Right lobe of liver (tissue), 6 donors: ENCODE measurements around the gene NOD1. TPM values are rescaled to one million over a fixed set of nuclear protein-coding genes. Genes with fewer than 3 reads are reported as not detected.
"Not testable (repeated sequence)": the region's sequence is repeated elsewhere in the genome, so short reads cannot be mapped to it uniquely, and the experiment has no call there.

Experiments
- ATAC-seq, 4 donors: fragments of 200-7000 bp; cut with Tn5 transposase; one replicate each; pipeline ENCODE4 v1.9.1; 2020; ENCODE audit warnings: mild to moderate bottlenecking in 4 of 4, moderate library complexity in 4 of 4
- DNase-seq, 3 donors: peaks; one replicate each; pipeline ENCODE4 v3.0.0-alpha.2; 2020
- H3K27ac ChIP-seq, 3 donors: fragments of 200-600 bp; one replicate each; pipeline ENCODE4 v1.8.0; 2022
- H3K27me3 ChIP-seq, 2 donors: fragments of 200-600 bp; one replicate each; pipeline ENCODE4 v1.8.0; 2022
- H3K36me3 ChIP-seq, 4 donors: fragments of 200-600 bp; sonication (generic) in 1 of 4; one replicate each; pipeline versions ENCODE4 v1.5.1 to v1.8.0; 2017 to 2022; ENCODE audit warnings: control low read depth in 1 of 4
- H3K4me1 ChIP-seq, 4 donors: fragments of 200-600 bp; sonication (generic) in 1 of 4; one replicate each; pipeline versions ENCODE4 v1.5.1 to v1.8.0; 2017 to 2022; ENCODE audit warnings: control low read depth in 1 of 4
- H3K4me3 ChIP-seq, 3 donors: fragments of 200-600 bp; one replicate each; pipeline ENCODE4 v1.8.0; 2022
- H3K9me3 ChIP-seq, 4 donors: fragments of 200-600 bp; sonication (generic) in 1 of 4; one replicate each; pipeline versions ENCODE4 v1.5.1 to v1.8.0; 2017 to 2022; ENCODE audit warnings: control low read depth in 1 of 4
- POLR2A ChIP-seq: fragments of 450-650 bp; IDR thresholded peaks from one replicate; pipeline ENCODE4 v1.6.1; 2017; ENCODE audit warnings: antibody characterized with exemption, mild to moderate bottlenecking
- WGBS: methylation state at CpG from one replicate; pipeline ENCODE4 v1.1.6; 2018; ENCODE audit warnings: low coverage, low lambda C conversion rate; ENCODE audit not compliant: insufficient coverage; ENCODE audit errors: missing lambda C conversion rate; 5-methylcytosine and 5-hydroxymethylcytosine counted together
- intact Hi-C, 2 donors: fragments of 100-400 bp; cut with DNase I; formaldehyde crosslinking; loops; one replicate each; pipeline versions ENCODE4 v1.11.2 to v1.14.1; 2022
- long read RNA-seq: library from polyadenylated mRNA; unstranded; transcript quantifications from one replicate; pipeline ENCODE4 v2.0.0, GENCODE V29; 2019
- total RNA-seq, 6 experiments: library from RNA; depleted of rRNA in 2 of 6; stranded (reverse); fragments of >200 nt in 2 of 6; fragmentation: NEBNext Ultra II Directional in 3 of 6; extraction: Animal tissue kit (Norgen Biotek cat#: 25700) in 3 of 6; gene quantifications; one replicate each; pipeline versions ENCODE4 v1.1.0 to v1.2.4, GENCODE V29; 2016 to 2023
- TF ChIP-seq, protein P1 (sequence below), 4 donors: fragments of 200-600 bp in 3 of 4; fragments of 450-650 bp in 1 of 4; IDR thresholded peaks; one replicate each; pipeline versions ENCODE4 v1.5.1 to v1.8.0; 2016 to 2022; ENCODE audit warnings: antibody characterized with exemption in 4 of 4, mild to moderate bottlenecking in 2 of 4
- donor health status: DM: no; HTN: yes; CAD: no.
- donor health status: DM: no; HTN: no; CAD: no.
- donor health status: DM: no; HTN: no; CAD: no.
- donor health status: DM: no; HTN: yes; CAD: no.
- donor health status: DM: no; HTN: yes; CAD: no.

Gene NOD1, protein sequence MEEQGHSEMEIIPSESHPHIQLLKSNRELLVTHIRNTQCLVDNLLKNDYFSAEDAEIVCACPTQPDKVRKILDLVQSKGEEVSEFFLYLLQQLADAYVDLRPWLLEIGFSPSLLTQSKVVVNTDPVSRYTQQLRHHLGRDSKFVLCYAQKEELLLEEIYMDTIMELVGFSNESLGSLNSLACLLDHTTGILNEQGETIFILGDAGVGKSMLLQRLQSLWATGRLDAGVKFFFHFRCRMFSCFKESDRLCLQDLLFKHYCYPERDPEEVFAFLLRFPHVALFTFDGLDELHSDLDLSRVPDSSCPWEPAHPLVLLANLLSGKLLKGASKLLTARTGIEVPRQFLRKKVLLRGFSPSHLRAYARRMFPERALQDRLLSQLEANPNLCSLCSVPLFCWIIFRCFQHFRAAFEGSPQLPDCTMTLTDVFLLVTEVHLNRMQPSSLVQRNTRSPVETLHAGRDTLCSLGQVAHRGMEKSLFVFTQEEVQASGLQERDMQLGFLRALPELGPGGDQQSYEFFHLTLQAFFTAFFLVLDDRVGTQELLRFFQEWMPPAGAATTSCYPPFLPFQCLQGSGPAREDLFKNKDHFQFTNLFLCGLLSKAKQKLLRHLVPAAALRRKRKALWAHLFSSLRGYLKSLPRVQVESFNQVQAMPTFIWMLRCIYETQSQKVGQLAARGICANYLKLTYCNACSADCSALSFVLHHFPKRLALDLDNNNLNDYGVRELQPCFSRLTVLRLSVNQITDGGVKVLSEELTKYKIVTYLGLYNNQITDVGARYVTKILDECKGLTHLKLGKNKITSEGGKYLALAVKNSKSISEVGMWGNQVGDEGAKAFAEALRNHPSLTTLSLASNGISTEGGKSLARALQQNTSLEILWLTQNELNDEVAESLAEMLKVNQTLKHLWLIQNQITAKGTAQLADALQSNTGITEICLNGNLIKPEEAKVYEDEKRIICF
- total RNA-seq: 1 to 10 TPM; 1.7 to 5.3 (median 2.7) TPM
- long read RNA-seq: 0 reads

DNA sequence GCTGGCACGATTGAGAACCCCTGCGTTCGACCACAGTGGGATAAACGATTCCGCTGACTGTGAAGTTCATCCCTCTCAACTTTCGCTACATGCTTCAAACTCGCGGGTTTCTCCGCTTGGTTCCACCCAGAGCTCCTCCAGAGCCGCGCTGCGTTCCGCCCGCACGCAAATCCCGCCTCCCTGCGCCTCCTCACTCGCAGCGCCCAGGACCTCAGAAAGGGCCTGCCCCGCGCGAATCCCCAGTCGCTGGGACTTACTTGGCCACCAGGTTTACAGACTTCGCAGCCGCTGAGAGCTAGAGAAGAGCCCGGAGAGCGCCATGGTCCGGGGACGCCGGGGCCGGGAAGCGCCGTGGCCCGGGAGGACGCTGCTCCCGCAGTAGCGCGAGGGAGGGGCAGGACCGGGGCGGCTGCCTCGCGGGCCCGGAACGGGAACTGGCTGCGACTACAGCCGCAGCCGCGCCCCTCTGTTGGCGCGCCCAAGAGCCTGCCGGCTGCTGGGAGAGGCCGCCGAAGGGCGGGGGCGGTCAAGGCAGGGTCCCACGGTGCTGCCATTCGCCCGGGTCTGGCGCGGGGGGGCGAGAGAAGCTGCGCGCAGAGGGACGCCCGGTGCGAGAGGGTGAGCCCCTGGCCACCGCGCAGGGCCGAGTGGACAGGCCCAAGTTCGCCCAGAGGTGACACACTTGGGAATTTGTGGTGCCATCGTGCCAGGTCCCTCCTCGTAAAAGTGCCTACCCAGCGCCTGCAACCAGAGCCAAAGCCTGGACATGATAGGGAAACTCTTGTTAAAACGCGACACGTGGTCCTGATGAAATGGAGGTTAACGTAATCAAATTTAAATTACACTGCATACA is at the start of gene NOD1:
Gene NOD1 (minus strand): TSS at position 436 of the 853 bp plus-strand sequence. CDS start 21,863 bp downstream, outside the sequence.
- peaks cover 0 to 6% (median 0%) of the 10 kb centered on the region in 4 donors for H3K4me1 ChIP-seq
- no peaks in the 10 kb centered on the region for H3K9me3 ChIP-seq
- peak; percentile 90 to 97 (median 96) for ATAC-seq
- 0% methylated on average over 15 of the region's 77 CpGs for WGBS
- intact Hi-C loops: no loop called here
- no peaks in the 10 kb centered on the region for H3K27me3 ChIP-seq
- peak; percentile 85 to 90 (median 88) for DNase-seq
- H3K27ac ChIP-seq: peak within 1 kb of the TSS; percentile 78 to 92 (median 83)
- TF ChIP-seq, protein P1, sequence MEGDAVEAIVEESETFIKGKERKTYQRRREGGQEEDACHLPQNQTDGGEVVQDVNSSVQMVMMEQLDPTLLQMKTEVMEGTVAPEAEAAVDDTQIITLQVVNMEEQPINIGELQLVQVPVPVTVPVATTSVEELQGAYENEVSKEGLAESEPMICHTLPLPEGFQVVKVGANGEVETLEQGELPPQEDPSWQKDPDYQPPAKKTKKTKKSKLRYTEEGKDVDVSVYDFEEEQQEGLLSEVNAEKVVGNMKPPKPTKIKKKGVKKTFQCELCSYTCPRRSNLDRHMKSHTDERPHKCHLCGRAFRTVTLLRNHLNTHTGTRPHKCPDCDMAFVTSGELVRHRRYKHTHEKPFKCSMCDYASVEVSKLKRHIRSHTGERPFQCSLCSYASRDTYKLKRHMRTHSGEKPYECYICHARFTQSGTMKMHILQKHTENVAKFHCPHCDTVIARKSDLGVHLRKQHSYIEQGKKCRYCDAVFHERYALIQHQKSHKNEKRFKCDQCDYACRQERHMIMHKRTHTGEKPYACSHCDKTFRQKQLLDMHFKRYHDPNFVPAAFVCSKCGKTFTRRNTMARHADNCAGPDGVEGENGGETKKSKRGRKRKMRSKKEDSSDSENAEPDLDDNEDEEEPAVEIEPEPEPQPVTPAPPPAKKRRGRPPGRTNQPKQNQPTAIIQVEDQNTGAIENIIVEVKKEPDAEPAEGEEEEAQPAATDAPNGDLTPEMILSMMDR (IDR thresholded peaks at IDR 0.05): no peak
- TF ChIP-seq POLR2A: peak; percentile 57
- H3K36me3 ChIP-seq: no peaks in the 10 kb centered on the region
- H3K4me3 ChIP-seq: peak within 1 kb of the TSS; percentile 66 to 84 (median 69)

DNA sequence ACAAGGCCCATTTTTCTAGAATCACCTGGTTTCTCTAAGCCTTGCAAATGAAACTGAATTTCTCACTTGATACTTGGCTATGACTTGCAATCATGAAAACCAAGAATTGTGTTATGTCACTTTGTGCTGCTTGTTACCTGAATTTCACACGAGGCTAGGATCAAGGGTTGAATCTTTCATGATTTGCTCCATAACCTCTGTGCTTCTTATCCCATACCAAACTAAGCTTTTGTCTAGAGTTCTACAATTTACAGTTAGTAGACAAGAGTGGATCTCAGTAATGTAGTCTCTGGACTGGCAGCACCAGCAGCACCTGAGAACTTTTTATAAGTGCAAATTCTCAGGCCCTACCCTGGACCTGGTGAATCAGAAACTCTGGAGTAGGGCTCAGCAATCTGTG is 48.7 kb upstream of the NOD1 start:
- H3K27me3 ChIP-seq, DNase-seq, H3K36me3 ChIP-seq, H3K4me1 ChIP-seq, ATAC-seq, H3K4me3 ChIP-seq, H3K27ac ChIP-seq, H3K9me3 ChIP-seq, intact Hi-C loops: not testable (repeated sequence)
- WGBS: 82% methylated on average over 1 of the region's 1 CpG

DNA sequence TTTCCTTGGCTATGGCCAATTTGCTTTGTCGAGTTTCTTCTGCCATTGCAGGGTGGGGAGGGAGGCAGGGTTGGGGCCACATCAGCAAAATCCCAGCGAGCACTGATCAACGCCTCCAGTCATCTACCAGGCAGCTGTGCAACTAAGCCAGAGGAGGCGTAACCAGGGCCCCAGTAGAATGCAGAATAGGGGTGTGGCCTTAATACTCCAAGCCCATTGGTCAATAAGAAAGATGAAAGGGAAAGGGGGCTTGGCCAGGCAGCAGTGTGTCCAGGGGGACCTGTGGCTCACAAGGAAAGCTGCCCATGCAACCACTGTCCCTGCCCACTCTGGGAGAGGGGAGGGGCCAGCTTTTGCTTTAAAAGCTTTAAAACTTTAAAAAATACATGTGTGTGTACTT is 47.6 kb upstream of the NOD1 start:
- Histone ChIP-seq H3K4me3 (no peak overlapping the region), H3K36me3 (no peaks in the 10 kb centered on the region), H3K9me3 (no peaks in the 10 kb centered on the region), H3K27me3 (no peaks in the 10 kb centered on the region), H3K27ac (no peak overlapping the region), H3K4me1 (no peaks in the 10 kb centered on the region)
- ATAC-seq: no peak
- WGBS: 100% methylated on average over 3 of the region's 4 CpGs
- no peak for TF ChIP-seq POLR2A
- TF ChIP-seq, protein P1 (IDR thresholded peaks at IDR 0.05): no peak
- no peak for DNase-seq
- intact Hi-C loops: no loop called here

DNA sequence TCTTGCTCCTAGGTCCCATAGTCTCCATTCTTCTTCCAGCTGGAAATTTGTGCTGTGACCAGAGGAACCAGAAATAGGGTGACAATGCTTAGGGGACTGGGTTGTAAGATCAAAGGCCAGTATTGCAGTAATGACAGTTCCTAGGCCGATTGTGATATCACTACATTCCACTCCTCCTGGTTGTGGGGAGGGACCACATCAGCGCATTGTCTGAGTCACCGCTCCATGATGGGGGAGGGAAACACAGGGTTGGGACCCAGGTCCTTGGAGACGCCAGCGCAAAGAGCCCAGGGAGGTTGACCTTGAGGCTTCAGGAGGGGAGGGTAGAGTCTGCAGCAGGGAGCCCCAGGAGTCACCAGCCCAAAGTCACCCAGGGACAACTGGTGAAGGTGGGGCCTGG is 46.8 kb upstream of the NOD1 start:
- no peak for DNase-seq
- Histone ChIP-seq H3K36me3 (no peaks in the 10 kb centered on the region), H3K4me3 (no peak overlapping the region), H3K4me1 (no peaks in the 10 kb centered on the region), H3K27ac (no peak overlapping the region), H3K27me3 (no peaks in the 10 kb centered on the region), H3K9me3 (no peaks in the 10 kb centered on the region)
- ATAC-seq: no peak
- intact Hi-C loops: no loop called here
- TF ChIP-seq, protein P1 (IDR thresholded peaks at IDR 0.05): no peak
- no peak for TF ChIP-seq POLR2A
- 89% methylated on average over 5 of the region's 5 CpGs for WGBS
